WTC11 (cell line): ENCODE data around the gene NDUFS3. TPM values are rescaled to one million over a fixed set of nuclear protein-coding genes. Genes with fewer than 3 reads are reported as not detected.

Experiments used
- ATAC-seq: fragments of 200-7000 bp; cut with Tn5 transposase; 2 replicates; pipeline ENCODE4 v1.10.0; 2021; ENCODE audit warnings: mild to moderate bottlenecking, moderate library complexity
- CTCF ChIA-PET: fragments of 300-600 bp; sonication (Branson Sonifier 250); formaldehyde crosslinking; loops from one replicate; lab custom pipeline; 2021; ENCODE audit warnings: antibody characterized with exemption; lab: Charles Lee
- POLR2A ChIA-PET: fragments of 350-600 bp; sonication (Branson Sonifier 250); formaldehyde crosslinking; loops from one replicate; lab custom pipeline; 2021; ENCODE audit warnings: antibody characterized with exemption; lab: Charles Lee
- DNase-seq: peaks from one replicate; pipeline ENCODE4 v3.0.0; 2021; ENCODE audit warnings: low spot score
- H3K27ac Mint-ChIP-seq: 2 replicates; pipeline ENCODE4 v1.8.0; 2021; ENCODE audit warnings: mixed read lengths
- H3K27me3 Mint-ChIP-seq: 2 replicates; pipeline ENCODE4 v1.8.0; 2021; ENCODE audit warnings: low read depth, mild to moderate bottlenecking, moderate library complexity, mixed read lengths
- H3K36me3 Mint-ChIP-seq: 2 replicates; pipeline ENCODE4 v1.8.0; 2021; ENCODE audit warnings: mixed read lengths
- H3K4me1 Mint-ChIP-seq: 2 replicates; pipeline ENCODE4 v1.8.0; 2022; ENCODE audit warnings: mixed read lengths
- H3K4me3 Mint-ChIP-seq: 2 replicates; pipeline ENCODE4 v1.8.0; 2021; ENCODE audit warnings: mild to moderate bottlenecking, moderate library complexity, mixed read lengths
- H3K9me3 Mint-ChIP-seq: 2 replicates; pipeline ENCODE4 v1.8.0; 2021; ENCODE audit warnings: mixed read lengths
- CBFB ChIP-seq: sonication (generic); formaldehyde crosslinking; IDR thresholded peaks from 2 replicates; pipeline ENCODE4 v1.8.1; 2022; ENCODE audit warnings: mild to moderate bottlenecking, low read depth, missing genetic modification reagents
- EMX1 ChIP-seq: fragments of 250-450 bp; sonication (Bioruptor Pico); IDR thresholded peaks from 2 replicates; pipeline ENCODE4 v1.8.0; 2021; ENCODE audit warnings: mild to moderate bottlenecking
- FOXJ3 ChIP-seq: sonication (generic); formaldehyde crosslinking; IDR thresholded peaks from 2 replicates; pipeline ENCODE4 v1.9.0; 2021; ENCODE audit warnings: missing genetic modification reagents, mild to moderate bottlenecking, borderline replicate concordance
- FOXP1 ChIP-seq: sonication (generic); formaldehyde crosslinking; IDR thresholded peaks from 2 replicates; pipeline ENCODE4 v1.8.0; 2022; ENCODE audit warnings: missing genetic modification reagents, mild to moderate bottlenecking, moderate library complexity, borderline replicate concordance
- GABPB1 ChIP-seq: sonication (generic); formaldehyde crosslinking; IDR thresholded peaks from 2 replicates; pipeline ENCODE4 v1.8.1; 2023; ENCODE audit warnings: mild to moderate bottlenecking, missing genetic modification reagents
- GRHL2 ChIP-seq: fragments of 250-450 bp; sonication (Bioruptor Pico); IDR thresholded peaks from 2 replicates; pipeline ENCODE4 v1.8.0; 2022; ENCODE audit warnings: mild to moderate bottlenecking, moderate library complexity; ENCODE audit not compliant: insufficient replicate concordance, severe bottlenecking
- IRF2 ChIP-seq: sonication (generic); formaldehyde crosslinking; IDR thresholded peaks from 2 replicates; pipeline ENCODE4 v1.8.0; 2022; ENCODE audit warnings: low read depth, missing genetic modification reagents, borderline replicate concordance
- JAZF1 ChIP-seq: fragments of 250-450 bp; sonication (Bioruptor Pico); IDR thresholded peaks from 2 replicates; pipeline ENCODE4 v1.9.0; 2021; ENCODE audit warnings: moderate library complexity, mild to moderate bottlenecking, inconsistent platforms
- NFATC4 ChIP-seq: fragments of 250-450 bp; sonication (Bioruptor Pico); IDR thresholded peaks from 2 replicates; pipeline ENCODE4 v1.9.0; 2021; ENCODE audit warnings: mild to moderate bottlenecking
- RELA ChIP-seq: sonication (generic); formaldehyde crosslinking; IDR thresholded peaks from 2 replicates; pipeline ENCODE4 v1.8.1; 2022; ENCODE audit warnings: missing genetic modification reagents, mild to moderate bottlenecking, borderline replicate concordance
- TEAD1 ChIP-seq: sonication (generic); formaldehyde crosslinking; IDR thresholded peaks from 2 replicates; pipeline ENCODE4 v1.8.0; 2022; ENCODE audit warnings: mild to moderate bottlenecking, missing genetic modification reagents
- TP53 ChIP-seq: sonication (generic); formaldehyde crosslinking; IDR thresholded peaks from 2 replicates; pipeline ENCODE4 v1.8.1; 2023; ENCODE audit warnings: mild to moderate bottlenecking, missing genetic modification reagents
- ZNF121 ChIP-seq: sonication (generic); formaldehyde crosslinking; IDR thresholded peaks from 2 replicates; pipeline ENCODE4 v1.8.0; 2023; ENCODE audit warnings: missing genetic modification reagents
- ZNF219 ChIP-seq: sonication (generic); formaldehyde crosslinking; IDR thresholded peaks from 2 replicates; pipeline ENCODE4 v1.8.0; 2023; ENCODE audit warnings: missing genetic modification reagents, mild to moderate bottlenecking, borderline replicate concordance
- ZNF263 ChIP-seq: sonication (generic); formaldehyde crosslinking; IDR thresholded peaks from 2 replicates; pipeline ENCODE4 v1.8.1; 2022; ENCODE audit warnings: low read depth, mild to moderate bottlenecking, moderate library complexity, missing genetic modification reagents
- total RNA-seq: library from RNA; stranded (reverse); gene quantifications from 3 replicates; pipeline ENCODE4 v1.2.3, GENCODE V29; 2021
- TF ChIP-seq, protein P1 (sequence below): sonication (generic); formaldehyde crosslinking; IDR thresholded peaks from 2 replicates; pipeline ENCODE4 v1.8.0; 2023; ENCODE audit warnings: mild to moderate bottlenecking, missing genetic modification reagents
- TF ChIP-seq, protein P2 (sequence below): fragments of 250-450 bp; sonication (Bioruptor Pico); IDR thresholded peaks from 2 replicates; pipeline ENCODE4 v1.9.0; 2021; ENCODE audit warnings: mild to moderate bottlenecking, borderline replicate concordance
- TF ChIP-seq, protein P3 (sequence below): sonication (generic); formaldehyde crosslinking; IDR thresholded peaks from 2 replicates; pipeline ENCODE4 v1.8.1; 2023; ENCODE audit warnings: mild to moderate bottlenecking, missing genetic modification reagents, moderate library complexity
- TF ChIP-seq, protein P4 (sequence below): sonication (generic); formaldehyde crosslinking; IDR thresholded peaks from 2 replicates; pipeline ENCODE4 v1.8.1; 2023; ENCODE audit warnings: mild to moderate bottlenecking, missing genetic modification reagents, moderate library complexity
- TF ChIP-seq, protein P5 (sequence below): sonication (generic); formaldehyde crosslinking; IDR thresholded peaks from 2 replicates; pipeline ENCODE4 v1.8.1; 2023; ENCODE audit warnings: mild to moderate bottlenecking, missing genetic modification reagents

The NDUFS3 gene
- total RNA-seq, 1 experiment from 2014 or later, result 140 TPM

DNA sequence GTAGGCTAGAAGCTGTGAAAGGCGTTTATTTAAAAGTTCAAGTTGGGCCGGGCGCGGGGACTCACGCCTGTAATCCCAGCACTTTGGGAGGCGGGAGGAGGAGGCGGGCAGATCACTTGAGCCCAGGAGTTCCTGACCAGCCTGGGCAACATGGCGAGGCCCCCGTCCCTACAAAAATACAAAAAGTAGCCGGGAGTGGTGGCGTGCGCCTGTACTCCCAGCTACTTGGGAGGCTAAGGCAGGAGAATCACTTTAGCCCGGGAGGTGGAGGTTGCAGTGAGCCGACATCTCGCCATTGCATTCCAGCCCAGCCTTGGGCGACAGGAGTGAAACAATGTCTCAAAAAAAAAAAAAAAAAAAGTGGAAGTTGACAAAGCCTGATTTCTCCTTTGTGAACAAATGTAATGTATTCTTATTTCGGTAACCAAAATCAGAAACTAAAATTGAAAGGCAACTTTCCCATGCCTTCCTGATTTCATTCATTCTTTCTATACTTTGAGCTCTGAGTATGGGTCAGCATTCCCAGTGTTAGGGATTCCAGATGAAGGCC lies 12.7 kb upstream of the NDUFS3 start:
- ATAC-seq (peak; percentile 13), DNase-seq (peak; percentile 25)
- no peaks in the 10 kb centered on the region for H3K9me3 Mint-ChIP-seq
- TF ChIP-seq ZNF121 (peak; percentile 79; the same call in 1 of the 2 replicates), GABPB1 (CRISPR knock-in tag) (no peak)
- ChIA-PET POLR2A (interaction anchor here (1.0 to 1.7 kb wide), 2 partner anchors 12 to 19 kb away, joined by 3 to 4 read pairs; partner anchors contain the start of genes KBTBD4 and NDUFS3), CTCF (interaction anchor here (0.6 to 2.2 kb wide), 7 partner anchors 13 to 309 kb away, joined by 3 to 9 read pairs (median 4); no protein-coding TSS in a partner anchor)
- H3K27me3 Mint-ChIP-seq, result no peaks in the 10 kb centered on the region
- H3K4me3 Mint-ChIP-seq, result peak overlapping the region; percentile 84
- no peak overlapping the region for H3K27ac Mint-ChIP-seq
- peaks cover 20% of the 10 kb centered on the region for H3K36me3 Mint-ChIP-seq
- H3K4me1 Mint-ChIP-seq, result peaks cover 10% of the 10 kb centered on the region

DNA sequence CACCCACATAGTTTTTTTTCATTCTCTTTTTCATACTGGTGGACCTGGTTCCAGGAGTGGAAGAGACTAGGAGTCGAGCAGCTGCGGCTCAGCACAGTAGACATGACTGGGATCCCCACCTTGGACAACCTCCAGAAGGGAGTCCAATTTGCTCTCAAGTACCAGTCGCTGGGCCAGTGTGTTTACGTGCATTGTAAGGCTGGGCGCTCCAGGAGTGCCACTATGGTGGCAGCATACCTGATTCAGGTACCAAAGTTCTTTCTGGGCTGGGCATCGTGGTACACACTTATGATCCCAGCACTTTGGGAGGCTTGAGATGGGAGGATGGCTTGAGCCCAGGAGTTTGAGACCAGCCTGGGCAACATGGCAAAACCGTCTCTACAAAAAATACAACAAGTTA lies 9.2 kb upstream of the NDUFS3 start:
- H3K27me3 Mint-ChIP-seq, result no peaks in the 10 kb centered on the region
- CTCF ChIA-PET, result no interaction called here
- H3K4me1 Mint-ChIP-seq, result peaks cover 10% of the 10 kb centered on the region
- H3K36me3 Mint-ChIP-seq, result peaks cover 51% of the 10 kb centered on the region
- no peak for DNase-seq
- TF ChIP-seq EMX1 (CRISPR knock-in tag) (no peak), JAZF1 (CRISPR knock-in tag) (no peak), GRHL2 (CRISPR knock-in tag) (no peak)
- TF ChIP-seq, all 79 proteins: peak for 0
- POLR2A ChIA-PET, result no interaction called here
- Mint-ChIP-seq H3K9me3 (no peaks in the 10 kb centered on the region), H3K27ac (no peak overlapping the region), H3K4me3 (no peak overlapping the region)
- no peak for ATAC-seq

DNA sequence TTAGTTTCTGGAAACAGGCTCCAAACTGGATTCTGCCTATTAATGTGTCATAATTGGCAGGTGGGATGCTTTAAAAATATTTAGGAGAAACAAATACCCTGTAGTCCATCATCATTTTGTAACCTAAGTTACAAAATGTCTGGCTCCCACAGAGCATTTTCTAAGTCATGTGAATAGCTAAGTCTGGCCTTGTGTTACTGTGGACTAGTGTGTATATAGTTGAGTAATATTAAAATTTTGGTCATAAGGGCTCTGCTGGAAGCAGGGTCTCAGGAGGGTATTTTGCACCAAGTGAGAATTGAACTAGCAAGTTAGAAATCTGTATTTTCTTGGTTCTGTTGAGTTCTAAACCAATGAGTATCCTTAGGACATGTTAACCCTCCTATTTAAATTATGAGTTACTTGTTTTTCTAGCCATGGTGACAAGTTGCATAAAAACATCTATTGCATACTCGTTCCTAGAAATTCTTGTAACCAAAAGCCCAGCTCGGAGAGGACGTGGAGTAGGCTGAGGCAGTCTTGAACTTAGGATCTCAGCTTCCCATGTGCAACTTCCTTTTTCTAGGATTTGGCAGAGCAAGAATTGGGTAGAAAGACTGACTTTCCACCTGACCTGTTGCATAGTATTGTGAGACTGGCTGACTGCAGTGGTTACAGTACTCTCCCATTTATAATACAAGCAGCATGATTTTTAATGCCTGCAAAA lies 8.1 kb upstream of the NDUFS3 start:
- Mint-ChIP-seq H3K36me3 (peaks cover 59% of the 10 kb centered on the region), H3K4me3 (no peak overlapping the region), H3K9me3 (no peaks in the 10 kb centered on the region), H3K4me1 (peaks cover 6% of the 10 kb centered on the region), H3K27ac (no peak overlapping the region), H3K27me3 (no peaks in the 10 kb centered on the region)
- TF ChIP-seq ZNF121 (no peak), RELA (no peak), ZNF263 (no peak), IRF2 (CRISPR knock-in tag) (no peak), FOXJ3 (CRISPR knock-in tag) (no peak), CBFB (no peak), NFATC4 (CRISPR knock-in tag) (no peak), FOXP1 (CRISPR knock-in tag) (no peak), ZNF219 (CRISPR knock-in tag) (no peak), TP53 (CRISPR knock-in tag) (no peak), TEAD1 (CRISPR knock-in tag) (no peak)
- TF ChIP-seq, protein P1, sequence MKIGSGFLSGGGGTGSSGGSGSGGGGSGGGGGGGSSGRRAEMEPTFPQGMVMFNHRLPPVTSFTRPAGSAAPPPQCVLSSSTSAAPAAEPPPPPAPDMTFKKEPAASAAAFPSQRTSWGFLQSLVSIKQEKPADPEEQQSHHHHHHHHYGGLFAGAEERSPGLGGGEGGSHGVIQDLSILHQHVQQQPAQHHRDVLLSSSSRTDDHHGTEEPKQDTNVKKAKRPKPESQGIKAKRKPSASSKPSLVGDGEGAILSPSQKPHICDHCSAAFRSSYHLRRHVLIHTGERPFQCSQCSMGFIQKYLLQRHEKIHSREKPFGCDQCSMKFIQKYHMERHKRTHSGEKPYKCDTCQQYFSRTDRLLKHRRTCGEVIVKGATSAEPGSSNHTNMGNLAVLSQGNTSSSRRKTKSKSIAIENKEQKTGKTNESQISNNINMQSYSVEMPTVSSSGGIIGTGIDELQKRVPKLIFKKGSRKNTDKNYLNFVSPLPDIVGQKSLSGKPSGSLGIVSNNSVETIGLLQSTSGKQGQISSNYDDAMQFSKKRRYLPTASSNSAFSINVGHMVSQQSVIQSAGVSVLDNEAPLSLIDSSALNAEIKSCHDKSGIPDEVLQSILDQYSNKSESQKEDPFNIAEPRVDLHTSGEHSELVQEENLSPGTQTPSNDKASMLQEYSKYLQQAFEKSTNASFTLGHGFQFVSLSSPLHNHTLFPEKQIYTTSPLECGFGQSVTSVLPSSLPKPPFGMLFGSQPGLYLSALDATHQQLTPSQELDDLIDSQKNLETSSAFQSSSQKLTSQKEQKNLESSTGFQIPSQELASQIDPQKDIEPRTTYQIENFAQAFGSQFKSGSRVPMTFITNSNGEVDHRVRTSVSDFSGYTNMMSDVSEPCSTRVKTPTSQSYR (CRISPR knock-in tag), result no peak
- TF ChIP-seq, protein P2, sequence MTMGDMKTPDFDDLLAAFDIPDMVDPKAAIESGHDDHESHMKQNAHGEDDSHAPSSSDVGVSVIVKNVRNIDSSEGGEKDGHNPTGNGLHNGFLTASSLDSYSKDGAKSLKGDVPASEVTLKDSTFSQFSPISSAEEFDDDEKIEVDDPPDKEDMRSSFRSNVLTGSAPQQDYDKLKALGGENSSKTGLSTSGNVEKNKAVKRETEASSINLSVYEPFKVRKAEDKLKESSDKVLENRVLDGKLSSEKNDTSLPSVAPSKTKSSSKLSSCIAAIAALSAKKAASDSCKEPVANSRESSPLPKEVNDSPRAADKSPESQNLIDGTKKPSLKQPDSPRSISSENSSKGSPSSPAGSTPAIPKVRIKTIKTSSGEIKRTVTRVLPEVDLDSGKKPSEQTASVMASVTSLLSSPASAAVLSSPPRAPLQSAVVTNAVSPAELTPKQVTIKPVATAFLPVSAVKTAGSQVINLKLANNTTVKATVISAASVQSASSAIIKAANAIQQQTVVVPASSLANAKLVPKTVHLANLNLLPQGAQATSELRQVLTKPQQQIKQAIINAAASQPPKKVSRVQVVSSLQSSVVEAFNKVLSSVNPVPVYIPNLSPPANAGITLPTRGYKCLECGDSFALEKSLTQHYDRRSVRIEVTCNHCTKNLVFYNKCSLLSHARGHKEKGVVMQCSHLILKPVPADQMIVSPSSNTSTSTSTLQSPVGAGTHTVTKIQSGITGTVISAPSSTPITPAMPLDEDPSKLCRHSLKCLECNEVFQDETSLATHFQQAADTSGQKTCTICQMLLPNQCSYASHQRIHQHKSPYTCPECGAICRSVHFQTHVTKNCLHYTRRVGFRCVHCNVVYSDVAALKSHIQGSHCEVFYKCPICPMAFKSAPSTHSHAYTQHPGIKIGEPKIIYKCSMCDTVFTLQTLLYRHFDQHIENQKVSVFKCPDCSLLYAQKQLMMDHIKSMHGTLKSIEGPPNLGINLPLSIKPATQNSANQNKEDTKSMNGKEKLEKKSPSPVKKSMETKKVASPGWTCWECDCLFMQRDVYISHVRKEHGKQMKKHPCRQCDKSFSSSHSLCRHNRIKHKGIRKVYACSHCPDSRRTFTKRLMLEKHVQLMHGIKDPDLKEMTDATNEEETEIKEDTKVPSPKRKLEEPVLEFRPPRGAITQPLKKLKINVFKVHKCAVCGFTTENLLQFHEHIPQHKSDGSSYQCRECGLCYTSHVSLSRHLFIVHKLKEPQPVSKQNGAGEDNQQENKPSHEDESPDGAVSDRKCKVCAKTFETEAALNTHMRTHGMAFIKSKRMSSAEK (CRISPR knock-in tag), result no peak
- TF ChIP-seq, protein P3, sequence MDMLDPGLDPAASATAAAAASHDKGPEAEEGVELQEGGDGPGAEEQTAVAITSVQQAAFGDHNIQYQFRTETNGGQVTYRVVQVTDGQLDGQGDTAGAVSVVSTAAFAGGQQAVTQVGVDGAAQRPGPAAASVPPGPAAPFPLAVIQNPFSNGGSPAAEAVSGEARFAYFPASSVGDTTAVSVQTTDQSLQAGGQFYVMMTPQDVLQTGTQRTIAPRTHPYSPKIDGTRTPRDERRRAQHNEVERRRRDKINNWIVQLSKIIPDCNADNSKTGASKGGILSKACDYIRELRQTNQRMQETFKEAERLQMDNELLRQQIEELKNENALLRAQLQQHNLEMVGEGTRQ (CRISPR knock-in tag), result no peak
- TF ChIP-seq, protein P4, sequence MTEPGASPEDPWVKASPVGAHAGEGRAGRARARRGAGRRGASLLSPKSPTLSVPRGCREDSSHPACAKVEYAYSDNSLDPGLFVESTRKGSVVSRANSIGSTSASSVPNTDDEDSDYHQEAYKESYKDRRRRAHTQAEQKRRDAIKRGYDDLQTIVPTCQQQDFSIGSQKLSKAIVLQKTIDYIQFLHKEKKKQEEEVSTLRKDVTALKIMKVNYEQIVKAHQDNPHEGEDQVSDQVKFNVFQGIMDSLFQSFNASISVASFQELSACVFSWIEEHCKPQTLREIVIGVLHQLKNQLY (CRISPR knock-in tag), result no peak
- TF ChIP-seq, protein P5, sequence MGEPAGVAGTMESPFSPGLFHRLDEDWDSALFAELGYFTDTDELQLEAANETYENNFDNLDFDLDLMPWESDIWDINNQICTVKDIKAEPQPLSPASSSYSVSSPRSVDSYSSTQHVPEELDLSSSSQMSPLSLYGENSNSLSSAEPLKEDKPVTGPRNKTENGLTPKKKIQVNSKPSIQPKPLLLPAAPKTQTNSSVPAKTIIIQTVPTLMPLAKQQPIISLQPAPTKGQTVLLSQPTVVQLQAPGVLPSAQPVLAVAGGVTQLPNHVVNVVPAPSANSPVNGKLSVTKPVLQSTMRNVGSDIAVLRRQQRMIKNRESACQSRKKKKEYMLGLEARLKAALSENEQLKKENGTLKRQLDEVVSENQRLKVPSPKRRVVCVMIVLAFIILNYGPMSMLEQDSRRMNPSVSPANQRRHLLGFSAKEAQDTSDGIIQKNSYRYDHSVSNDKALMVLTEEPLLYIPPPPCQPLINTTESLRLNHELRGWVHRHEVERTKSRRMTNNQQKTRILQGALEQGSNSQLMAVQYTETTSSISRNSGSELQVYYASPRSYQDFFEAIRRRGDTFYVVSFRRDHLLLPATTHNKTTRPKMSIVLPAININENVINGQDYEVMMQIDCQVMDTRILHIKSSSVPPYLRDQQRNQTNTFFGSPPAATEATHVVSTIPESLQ (CRISPR knock-in tag), result no peak
- ATAC-seq (no peak), DNase-seq (no peak)
- ChIA-PET POLR2A (no interaction called here), CTCF (interaction anchor here (1.1 kb wide), 1 partner anchor 17 kb away, joined by 3 read pairs; no protein-coding TSS in a partner anchor)
